Measurements from ENCODE around the gene VPS37D. TPM values are rescaled to one million over a fixed set of nuclear protein-coding genes. Genes with fewer than 3 reads are reported as not detected.
A peak's percentile ranks its signal among the peaks of the same experiment; 100 is the strongest.

The VPS37D gene
- total and polyA plus RNA-seq, 10 of the 15 experiments (the other 5 are each of a cell fraction or from before 2014, with no cell fraction given) = 0.10 to 0.45 (median 0.16) TPM; not detected in 6

DNA sequence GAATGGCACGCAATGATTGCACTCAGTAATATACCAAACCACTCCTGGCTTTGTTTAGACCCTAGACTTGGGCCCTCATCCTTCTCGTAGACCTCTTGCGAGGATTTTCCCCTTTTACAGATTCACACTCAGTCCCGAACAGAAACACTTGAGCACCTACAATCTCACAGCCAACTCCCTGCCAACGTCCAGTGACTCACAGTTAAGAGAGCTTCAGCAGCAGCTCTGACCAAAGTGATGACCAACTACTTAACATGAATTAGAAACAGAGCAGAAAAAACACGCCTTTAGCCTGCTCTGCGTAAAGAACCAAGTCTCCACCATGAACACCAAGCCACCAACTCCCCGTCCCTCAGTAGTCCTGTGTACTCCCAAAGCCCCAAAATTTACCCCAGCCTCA is 13.4 kb downstream of the VPS37D start (continued):
- no peak for TF ChIP-seq BCL11A (IDR thresholded peaks at IDR 0.05; ENCODE audit: low read depth, low read length)

DNA sequence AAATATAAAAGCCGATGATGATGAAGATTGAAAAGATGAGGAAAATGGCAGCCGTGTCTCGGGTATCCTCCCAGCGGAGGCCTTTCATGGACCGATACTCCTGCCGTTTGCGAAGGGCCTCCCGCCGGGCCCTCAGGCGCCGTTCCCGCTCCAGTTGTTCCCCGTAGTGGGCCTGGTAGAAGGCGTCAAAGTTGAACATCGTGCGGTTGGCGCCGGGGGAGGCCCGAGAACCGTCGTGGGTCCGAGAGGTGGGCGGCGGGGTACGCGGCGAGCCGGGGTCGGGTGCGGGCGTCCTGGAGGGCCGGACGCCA is 15.1 kb downstream of the VPS37D start:
- H4K20me1 ChIP-seq (ENCODE audit: control insufficient read depth, insufficient read depth) = no peaks in the 10 kb centered on the region; the same call in 1 of the 2 replicates
- peaks cover 46% of the 10 kb centered on the region for H3K79me2 ChIP-seq (ENCODE audit: control insufficient read depth, insufficient read depth, low read length)
- H3K4me1 ChIP-seq (ENCODE audit: control insufficient read depth, insufficient read depth, low read length) = peaks cover 12% of the 10 kb centered on the region
- no TSS peak for BruUV-seq (replicated peaks)
- no peak for FAIRE-seq
- H3K27ac ChIP-seq (ENCODE audit: control insufficient read depth, insufficient read depth) = peak overlapping the region; percentile 78
- H3K27me3 ChIP-seq (replicated peaks in 1 of 2; ENCODE audit: control insufficient read depth in 2 of 2, insufficient read depth in 2 of 2, low read length in 1 of 2) = no peaks in the 10 kb centered on the region
- intact Hi-C loops (cut with micrococcal nuclease; ENCODE audit: unreplicated experiment) = loop anchor here (2.0 to 10.0 kb wide), 2 partner anchors 36 to 158 kb away; partner anchors contain the start of genes BAZ1B and STX1A
- ChIA-PET SMC1A (ENCODE audit: uncharacterized antibody, unreplicated experiment) (no interaction called here), CTCF (no interaction called here), POLR2A (no interaction called here), RAD21 (ENCODE audit: unreplicated experiment) (no interaction called here)
- 3% methylated on average over 32 of the region's 33 CpGs for WGBS (ENCODE audit: insufficient coverage, insufficient replicate concordance, low lambda C conversion rate, missing lambda C conversion rate)
- H3K4me2 ChIP-seq (ENCODE audit: control insufficient read depth, insufficient read depth) = peak overlapping the region; percentile 94
- H2AFZ ChIP-seq (ENCODE audit: control insufficient read depth, low read depth, low read length) = peak overlapping the region; percentile 96
- in situ Hi-C loops (cut with MboI) = no loop called here
- ATAC-seq = peak; percentile 10
- TF ChIP-seq PKNOX1 (IDR thresholded peaks at IDR 0.05) (no peak), CREM (IDR thresholded peaks at IDR 0.05; ENCODE audit: low read depth) (no peak), ETV6 (conservative IDR thresholded peaks at IDR 0.05 in 1 of 2, IDR thresholded peaks at IDR 0.05 in 1 of 2; ENCODE audit: borderline replicate concordance in 1 of 2, low read depth in 1 of 2) (no peak), NFXL1 (IDR thresholded peaks at IDR 0.05; ENCODE audit: borderline replicate concordance) (no peak), CBX5 (IDR thresholded peaks at IDR 0.05; ENCODE audit: low read depth) (no peak), BCL11A (IDR thresholded peaks at IDR 0.05; ENCODE audit: low read depth, low read length) (no peak), SUZ12 (IDR thresholded peaks at IDR 0.05; ENCODE audit: unreplicated experiment) (no peak), SREBF1 (IDR thresholded peaks at IDR 0.05; ENCODE audit: low read length) (no peak), WRNIP1 (IDR thresholded peaks at IDR 0.05; ENCODE audit: borderline replicate concordance, low read depth, low read length) (no peak)
- TF ChIP-seq, protein P1, sequence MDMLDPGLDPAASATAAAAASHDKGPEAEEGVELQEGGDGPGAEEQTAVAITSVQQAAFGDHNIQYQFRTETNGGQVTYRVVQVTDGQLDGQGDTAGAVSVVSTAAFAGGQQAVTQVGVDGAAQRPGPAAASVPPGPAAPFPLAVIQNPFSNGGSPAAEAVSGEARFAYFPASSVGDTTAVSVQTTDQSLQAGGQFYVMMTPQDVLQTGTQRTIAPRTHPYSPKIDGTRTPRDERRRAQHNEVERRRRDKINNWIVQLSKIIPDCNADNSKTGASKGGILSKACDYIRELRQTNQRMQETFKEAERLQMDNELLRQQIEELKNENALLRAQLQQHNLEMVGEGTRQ (IDR thresholded peaks at IDR 0.05; ENCODE audit: borderline replicate concordance, low read depth, low read length) = no peak
- DNase-seq (ENCODE audit: low read depth, low spot score) = no peak
- peak overlapping the region; percentile 98 for H3K9ac ChIP-seq (ENCODE audit: control insufficient read depth, insufficient read depth, low read length)
- peak overlapping the region; percentile 91 for H3K4me3 ChIP-seq
- H3K9me3 ChIP-seq (replicated peaks; ENCODE audit: control insufficient read depth, insufficient read depth, low read length) = no peaks in the 10 kb centered on the region; the same call in 2 of the 3 replicates
- H3K36me3 ChIP-seq (ENCODE audit: control insufficient read depth in 2 of 2, insufficient read depth in 2 of 2, low read length in 1 of 2) = peaks cover 3 to 5% of the 10 kb centered on the region in 2 experiments; a peak in 3 of 4 replicates

All from GM12878 (cell line).